A549 (cell line): ENCODE data around the gene MEIOSIN. TPM values are rescaled to one million over a fixed set of nuclear protein-coding genes. Genes with fewer than 3 reads are reported as not detected.

Experiments
- ATAC-seq, 2 experiments: fragments of 200-7000 bp in 1 of 2; fragments of >200 bp in 1 of 2; cut with Nextera tagmentation in 1 of 2; cut with Tn5 transposase in 1 of 2; 3 replicates each; pipeline versions ENCODE4 v1.8.0 to v1.9.1; 2018 to 2020; ENCODE audit warnings: mild to moderate bottlenecking in 1 of 2, moderate library complexity in 1 of 2
- CTCF ChIA-PET: fragments of 300-600 bp; sonication (Branson Sonifier 250); formaldehyde crosslinking; extraction: SDS; loops from one replicate; lab custom pipeline; 2021; ENCODE audit warnings: antibody characterized with exemption, inconsistent platforms; lab: Yijun Ruan, JAX
- POLR2A ChIA-PET: fragments of 350-600 bp; formaldehyde crosslinking; extraction: SDS; loops from one replicate; lab custom pipeline; 2021; ENCODE audit warnings: antibody characterized with exemption, inconsistent platforms; lab: Yijun Ruan, JAX
- DNase-seq, 2 experiments: peaks; one replicate each; pipeline versions ENCODE4 v3.0.0 to v3.0.0-alpha.2; 2011 to 2016; ENCODE audit warnings: low read depth in 1 of 2, low spot score in 1 of 2
- FAIRE-seq: peaks from 2 replicates; lab custom pipeline; 2011; peaks lifted over from hg19 to GRCh38; lab: Jason Lieb, UNC
- H3K27ac ChIP-seq, 2 experiments: fragments of >200 bp; sonication (Bioruptor Twin); formaldehyde crosslinking; 3 replicates each; pipeline ENCODE4 v1.5.1; 2016 to 2017
- H3K4me1 ChIP-seq: fragments of >200 bp; sonication (Bioruptor Twin); formaldehyde crosslinking; 3 replicates; pipeline ENCODE4 v1.6.1; 2016
- H3K4me2 ChIP-seq: fragments of >200 bp; sonication (Bioruptor Twin); formaldehyde crosslinking; 3 replicates; pipeline ENCODE4 v1.6.1; 2016
- H3K4me3 ChIP-seq: fragments of >200 bp; sonication (Bioruptor Twin); formaldehyde crosslinking; 3 replicates; pipeline ENCODE4 v1.5.1; 2016
- H3K9me3 ChIP-seq: fragments of >200 bp; sonication (Bioruptor Twin); formaldehyde crosslinking; 3 replicates; pipeline ENCODE4 v1.6.1; 2016
- CHD2 ChIP-seq: fragments of 150-350 bp; IDR thresholded peaks from 2 replicates; pipeline ENCODE4 v1.6.1; 2014; ENCODE audit warnings: low read length; ENCODE audit not compliant: partially characterized antibody
- EHF ChIP-seq: fragments of 250-450 bp; sonication (Bioruptor Pico); IDR thresholded peaks from 2 replicates; pipeline ENCODE4 v1.5.0; 2020; ENCODE audit warnings: mild to moderate bottlenecking
- ESRRA ChIP-seq: fragments of 150-350 bp; IDR thresholded peaks from 2 replicates; pipeline ENCODE4 v1.6.1; 2014; ENCODE audit warnings: mild to moderate bottlenecking, low read length, borderline replicate concordance
- FOSL2 ChIP-seq, 2 experiments: fragments of 450-650 bp in 1 of 2; fragments of >200 bp in 1 of 2; sonication (Bioruptor Twin) in 1 of 2; formaldehyde crosslinking; IDR thresholded peaks; 2 replicates each; pipeline versions ENCODE4 v1.5.0 to v1.6.1; 2016 to 2020; ENCODE audit warnings: mild to moderate bottlenecking in 1 of 2, moderate library complexity in 1 of 2
- GATA3 ChIP-seq: IDR thresholded peaks from 2 replicates; pipeline ENCODE4 v1.6.1; 2012; ENCODE audit warnings: borderline replicate concordance
- HMGXB4 ChIP-seq: fragments of 250-450 bp; sonication (Bioruptor Pico); IDR thresholded peaks from 2 replicates; pipeline ENCODE4 v1.5.0; 2021; ENCODE audit warnings: mild to moderate bottlenecking, moderate library complexity, borderline replicate concordance
- HOXB13 ChIP-seq: fragments of 250-450 bp; sonication (Bioruptor Pico); IDR thresholded peaks from 2 replicates; pipeline ENCODE4 v1.5.0; 2020; ENCODE audit warnings: low read depth, mild to moderate bottlenecking, moderate library complexity
- JUN ChIP-seq, 2 experiments: fragments of >200 bp; sonication (Bioruptor Twin); formaldehyde crosslinking; IDR thresholded peaks; 2 replicates in 1 of 2; 3 replicates in 1 of 2; pipeline ENCODE4 v1.6.1; 2016 to 2017
- KDM5A ChIP-seq: fragments of 200-600 bp; sonication (generic); IDR thresholded peaks from 2 replicates; pipeline ENCODE4 v1.6.1; 2016; ENCODE audit warnings: antibody characterized with exemption, mild to moderate bottlenecking
- PHF8 ChIP-seq: fragments of 200-600 bp; sonication (generic); IDR thresholded peaks from 2 replicates; pipeline ENCODE4 v1.6.1; 2016; ENCODE audit warnings: low read depth, mild to moderate bottlenecking, antibody characterized with exemption, moderate library complexity, borderline replicate concordance
- POLR2A ChIP-seq: IDR thresholded peaks from 2 replicates; pipeline ENCODE4 v1.6.1; 2012; ENCODE audit warnings: mild to moderate bottlenecking, low read length
- RAD21 ChIP-seq, 2 experiments: fragments of >200 bp in 1 of 2; sonication (Bioruptor Twin) in 1 of 2; formaldehyde crosslinking in 1 of 2; IDR thresholded peaks in 1 of 2; conservative IDR thresholded peaks in 1 of 2; 2 replicates in 1 of 2; 3 replicates in 1 of 2; pipeline ENCODE4 v1.6.1; 2012 to 2018; ENCODE audit warnings: inconsistent platforms in 1 of 2
- REST ChIP-seq: fragments of 200-600 bp; sonication (generic); IDR thresholded peaks from 2 replicates; pipeline ENCODE4 v1.6.1; 2016; ENCODE audit warnings: antibody characterized with exemption, mild to moderate bottlenecking, moderate library complexity
- RNF2 ChIP-seq: fragments of 200-600 bp; sonication (generic); IDR thresholded peaks from 2 replicates; pipeline ENCODE4 v1.6.1; 2016; ENCODE audit warnings: low read depth, mild to moderate bottlenecking, antibody characterized with exemption, moderate library complexity, borderline replicate concordance
- TFCP2L1 ChIP-seq: fragments of 250-450 bp; sonication (Bioruptor Pico); IDR thresholded peaks from 2 replicates; pipeline ENCODE4 v1.5.0; 2021; ENCODE audit warnings: mild to moderate bottlenecking
- TP53 ChIP-seq: fragments of 250-450 bp; sonication (Bioruptor Pico); IDR thresholded peaks from 2 replicates; pipeline ENCODE4 v1.5.0; 2021; ENCODE audit warnings: mild to moderate bottlenecking, moderate library complexity
- WGBS: methylation state at CpG from one replicate; pipeline ENCODE4 v1.1.6; 2017; ENCODE audit errors: missing lambda C conversion rate; 5-methylcytosine and 5-hydroxymethylcytosine counted together
- polyA plus RNA-seq, 4 experiments: library from polyadenylated mRNA; depleted of rRNA in 3 of 4; stranded (reverse); fragments of >200 nt; fragmentation: RNase III in 1 of 4; extraction: RNeasy Plus Mini Kit Qiagen cat#74134 plus additional on column Dnase treatment in 1 of 4; gene quantifications; 2 replicates in 3 of 4; 3 replicates in 1 of 4; pipeline ENCODE4 v1.2.3, GENCODE V29; 2011 to 2017
- TF ChIP-seq, protein P1 (sequence below): IDR thresholded peaks from 2 replicates; pipeline ENCODE4 v1.6.1; 2012
- TF ChIP-seq, protein P2 (sequence below): fragments of >200 bp; sonication (Bioruptor Twin); formaldehyde crosslinking; IDR thresholded peaks from 3 replicates; pipeline ENCODE4 v1.5.1; 2016
- TF ChIP-seq, protein P3 (sequence below): fragments of 250-450 bp; sonication (Bioruptor Pico); IDR thresholded peaks from 2 replicates; pipeline ENCODE4 v1.5.0; 2020; ENCODE audit warnings: low read depth, mild to moderate bottlenecking, moderate library complexity
- TF ChIP-seq, protein P4 (sequence below): fragments of >200 bp; sonication (Bioruptor Twin); formaldehyde crosslinking; IDR thresholded peaks from 3 replicates; pipeline ENCODE4 v1.6.1; 2016

MEIOSIN gene
- polyA plus RNA-seq, 2 of the 4 experiments (the other 2 are of a cell fraction), result not detected

GRCh38 chr19:45769821-45770191, 36.6 kb downstream of the MEIOSIN start (continued):
- TF ChIP-seq, protein P1, sequence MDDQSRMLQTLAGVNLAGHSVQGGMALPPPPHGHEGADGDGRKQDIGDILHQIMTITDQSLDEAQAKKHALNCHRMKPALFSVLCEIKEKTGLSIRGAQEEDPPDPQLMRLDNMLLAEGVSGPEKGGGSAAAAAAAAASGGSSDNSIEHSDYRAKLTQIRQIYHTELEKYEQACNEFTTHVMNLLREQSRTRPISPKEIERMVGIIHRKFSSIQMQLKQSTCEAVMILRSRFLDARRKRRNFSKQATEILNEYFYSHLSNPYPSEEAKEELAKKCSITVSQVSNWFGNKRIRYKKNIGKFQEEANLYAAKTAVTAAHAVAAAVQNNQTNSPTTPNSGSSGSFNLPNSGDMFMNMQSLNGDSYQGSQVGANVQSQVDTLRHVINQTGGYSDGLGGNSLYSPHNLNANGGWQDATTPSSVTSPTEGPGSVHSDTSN, result peak; percentile 14; the same call in 1 of the 2 replicates
- TF ChIP-seq POLR2A, result peak; percentile 14
- TF ChIP-seq RNF2, result no peak
- no peak for TF ChIP-seq HOXB13 (CRISPR knock-in tag)
- no peak for TF ChIP-seq JUN (IDR thresholded peaks at IDR 0.05)
- TF ChIP-seq TP53 (CRISPR knock-in tag), result no peak
- TF ChIP-seq, protein P2, sequence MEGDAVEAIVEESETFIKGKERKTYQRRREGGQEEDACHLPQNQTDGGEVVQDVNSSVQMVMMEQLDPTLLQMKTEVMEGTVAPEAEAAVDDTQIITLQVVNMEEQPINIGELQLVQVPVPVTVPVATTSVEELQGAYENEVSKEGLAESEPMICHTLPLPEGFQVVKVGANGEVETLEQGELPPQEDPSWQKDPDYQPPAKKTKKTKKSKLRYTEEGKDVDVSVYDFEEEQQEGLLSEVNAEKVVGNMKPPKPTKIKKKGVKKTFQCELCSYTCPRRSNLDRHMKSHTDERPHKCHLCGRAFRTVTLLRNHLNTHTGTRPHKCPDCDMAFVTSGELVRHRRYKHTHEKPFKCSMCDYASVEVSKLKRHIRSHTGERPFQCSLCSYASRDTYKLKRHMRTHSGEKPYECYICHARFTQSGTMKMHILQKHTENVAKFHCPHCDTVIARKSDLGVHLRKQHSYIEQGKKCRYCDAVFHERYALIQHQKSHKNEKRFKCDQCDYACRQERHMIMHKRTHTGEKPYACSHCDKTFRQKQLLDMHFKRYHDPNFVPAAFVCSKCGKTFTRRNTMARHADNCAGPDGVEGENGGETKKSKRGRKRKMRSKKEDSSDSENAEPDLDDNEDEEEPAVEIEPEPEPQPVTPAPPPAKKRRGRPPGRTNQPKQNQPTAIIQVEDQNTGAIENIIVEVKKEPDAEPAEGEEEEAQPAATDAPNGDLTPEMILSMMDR, result no peak
- TF ChIP-seq ESRRA, result no peak
- no peak; the same call in 1 of the 2 replicates for TF ChIP-seq GATA3
- TF ChIP-seq PHF8, result no peak

DNA sequence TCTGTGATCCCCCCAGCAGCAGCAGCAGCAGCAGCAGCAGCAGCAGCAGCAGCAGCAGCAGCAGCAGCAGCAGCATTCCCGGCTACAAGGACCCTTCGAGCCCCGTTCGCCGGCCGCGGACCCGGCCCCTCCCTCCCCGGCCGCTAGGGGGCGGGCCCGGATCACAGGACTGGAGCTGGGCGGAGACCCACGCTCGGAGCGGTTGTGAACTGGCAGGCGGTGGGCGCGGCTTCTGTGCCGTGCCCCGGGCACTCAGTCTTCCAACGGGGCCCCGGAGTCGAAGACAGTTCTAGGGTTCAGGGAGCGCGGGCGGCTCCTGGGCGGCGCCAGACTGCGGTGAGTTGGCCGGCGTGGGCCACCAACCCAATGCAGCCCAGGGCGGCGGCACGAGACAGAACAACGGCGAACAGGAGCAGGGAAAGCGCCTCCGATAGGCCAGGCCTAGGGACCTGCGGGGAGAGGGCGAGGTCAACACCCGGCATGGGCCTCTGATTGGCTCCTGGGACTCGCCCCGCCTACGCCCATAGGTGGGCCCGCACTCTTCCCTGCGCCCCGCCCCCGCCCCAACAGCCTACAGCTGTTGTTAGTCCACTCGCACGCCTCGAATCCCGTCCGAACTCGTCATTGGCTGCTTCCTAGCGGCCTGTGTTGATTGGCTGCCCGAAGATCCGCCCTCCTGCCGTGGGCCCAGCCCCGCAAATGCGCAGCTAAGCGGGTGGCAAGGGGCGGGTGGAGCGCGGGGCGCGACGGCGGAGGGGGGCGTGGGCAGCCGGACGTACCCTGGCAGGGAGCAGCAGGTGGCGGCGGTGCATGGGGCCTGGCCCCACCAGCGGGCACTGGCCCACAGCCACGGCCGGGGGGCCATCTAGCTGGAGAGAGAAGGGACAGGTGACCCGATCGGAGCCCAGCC, 37.2 kb downstream of the MEIOSIN start:
- no peaks in the 10 kb centered on the region for H3K9me3 ChIP-seq
- ATAC-seq (peak; percentile 49 to 83), FAIRE-seq (peak; percentile 94), DNase-seq (peak; percentile 99 to 100)
- H3K4me2 ChIP-seq, result peak overlapping the region; percentile 86
- CTCF ChIA-PET, result interaction anchor here (0.6 to 74.3 kb wide), 23 partner anchors 14 to 421 kb away, joined by 3 to 2204 read pairs (median 7); partner anchors contain the start of genes DMPK, DMWD, FBXO46 and FOXA3
- peaks cover 18% of the 10 kb centered on the region for H3K4me1 ChIP-seq
- 10% methylated on average over 34 of the region's 79 CpGs for WGBS
- peak overlapping the region; percentile 71 to 87 for H3K27ac ChIP-seq
- POLR2A ChIA-PET, result interaction anchor here (0.5 to 4.5 kb wide), 19 partner anchors 9 to 223 kb away, joined by 3 to 68 read pairs (median 4); partner anchors contain the start of genes DMPK, DMWD, FBXO46 and IRF2BP1
- peak overlapping the region; percentile 45 for H3K4me3 ChIP-seq
- peak; percentile 40; the same call in 1 of the 2 replicates for TF ChIP-seq REST
- TF ChIP-seq, protein P3, sequence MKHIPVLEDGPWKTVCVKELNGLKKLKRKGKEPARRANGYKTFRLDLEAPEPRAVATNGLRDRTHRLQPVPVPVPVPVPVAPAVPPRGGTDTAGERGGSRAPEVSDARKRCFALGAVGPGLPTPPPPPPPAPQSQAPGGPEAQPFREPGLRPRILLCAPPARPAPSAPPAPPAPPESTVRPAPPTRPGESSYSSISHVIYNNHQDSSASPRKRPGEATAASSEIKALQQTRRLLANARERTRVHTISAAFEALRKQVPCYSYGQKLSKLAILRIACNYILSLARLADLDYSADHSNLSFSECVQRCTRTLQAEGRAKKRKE (CRISPR knock-in tag), result peak; percentile 4; the same call in 1 of the 2 replicates
- 0 out of 2 replicates have a peak, but pooled peaks have one; percentile 6 for TF ChIP-seq KDM5A
- TF ChIP-seq EHF (CRISPR knock-in tag), result no peak
- TF ChIP-seq FOSL2 (IDR thresholded peaks at IDR 0.05), result no peak
- TF ChIP-seq FOSL2 (CRISPR knock-in tag; IDR thresholded peaks at IDR 0.05), result 0 out of 2 replicates have a peak, but pooled peaks have one; percentile 12
- peak; percentile 78 to 92 for TF ChIP-seq RAD21 (conservative IDR thresholded peaks at IDR 0.05 in 1 of 2, IDR thresholded peaks at IDR 0.05 in 1 of 2)
- peak; percentile 47; the same call in 1 of the 2 replicates for TF ChIP-seq HMGXB4
- TF ChIP-seq CHD2, result no peak
- TF ChIP-seq, protein P4, sequence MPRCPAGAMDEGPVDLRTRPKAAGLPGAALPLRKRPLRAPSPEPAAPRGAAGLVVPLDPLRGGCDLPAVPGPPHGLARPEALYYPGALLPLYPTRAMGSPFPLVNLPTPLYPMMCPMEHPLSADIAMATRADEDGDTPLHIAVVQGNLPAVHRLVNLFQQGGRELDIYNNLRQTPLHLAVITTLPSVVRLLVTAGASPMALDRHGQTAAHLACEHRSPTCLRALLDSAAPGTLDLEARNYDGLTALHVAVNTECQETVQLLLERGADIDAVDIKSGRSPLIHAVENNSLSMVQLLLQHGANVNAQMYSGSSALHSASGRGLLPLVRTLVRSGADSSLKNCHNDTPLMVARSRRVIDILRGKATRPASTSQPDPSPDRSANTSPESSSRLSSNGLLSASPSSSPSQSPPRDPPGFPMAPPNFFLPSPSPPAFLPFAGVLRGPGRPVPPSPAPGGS, result peak; percentile 63; the same call in 1 of the 3 replicates
- TF ChIP-seq, protein P2, result peak; percentile 96
- peak; percentile 66; the same call in 1 of the 2 replicates for TF ChIP-seq TP53 (CRISPR knock-in tag)
- TF ChIP-seq TFCP2L1, result peak; percentile 92
